ENCODE results near the gene C6orf120.

DNA sequence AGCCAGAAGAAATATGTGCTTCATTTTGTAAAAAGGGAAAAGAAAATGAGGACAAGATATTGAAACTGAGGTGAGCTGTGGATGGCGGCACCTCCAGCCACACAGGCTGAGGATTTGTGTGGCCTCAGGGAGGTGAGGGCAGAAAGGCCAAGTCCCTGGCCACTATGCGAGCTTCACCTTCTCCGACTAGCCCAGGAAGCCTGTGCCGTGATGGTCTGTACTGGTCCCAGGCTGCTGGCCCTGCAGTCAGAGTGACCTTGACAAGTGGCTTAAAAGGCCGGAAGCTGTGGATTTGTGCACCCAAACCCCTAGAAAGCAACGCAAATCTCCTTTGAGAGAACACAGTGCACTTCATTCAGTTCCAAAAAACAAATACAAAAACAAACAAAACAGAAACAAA lies 48.2 kb upstream of the C6orf120 start:
- TF ChIP-seq EZH2 (IDR thresholded peaks at IDR 0.05; ENCODE audit: borderline replicate concordance, low read length), result no peak
- TF ChIP-seq, protein P1, sequence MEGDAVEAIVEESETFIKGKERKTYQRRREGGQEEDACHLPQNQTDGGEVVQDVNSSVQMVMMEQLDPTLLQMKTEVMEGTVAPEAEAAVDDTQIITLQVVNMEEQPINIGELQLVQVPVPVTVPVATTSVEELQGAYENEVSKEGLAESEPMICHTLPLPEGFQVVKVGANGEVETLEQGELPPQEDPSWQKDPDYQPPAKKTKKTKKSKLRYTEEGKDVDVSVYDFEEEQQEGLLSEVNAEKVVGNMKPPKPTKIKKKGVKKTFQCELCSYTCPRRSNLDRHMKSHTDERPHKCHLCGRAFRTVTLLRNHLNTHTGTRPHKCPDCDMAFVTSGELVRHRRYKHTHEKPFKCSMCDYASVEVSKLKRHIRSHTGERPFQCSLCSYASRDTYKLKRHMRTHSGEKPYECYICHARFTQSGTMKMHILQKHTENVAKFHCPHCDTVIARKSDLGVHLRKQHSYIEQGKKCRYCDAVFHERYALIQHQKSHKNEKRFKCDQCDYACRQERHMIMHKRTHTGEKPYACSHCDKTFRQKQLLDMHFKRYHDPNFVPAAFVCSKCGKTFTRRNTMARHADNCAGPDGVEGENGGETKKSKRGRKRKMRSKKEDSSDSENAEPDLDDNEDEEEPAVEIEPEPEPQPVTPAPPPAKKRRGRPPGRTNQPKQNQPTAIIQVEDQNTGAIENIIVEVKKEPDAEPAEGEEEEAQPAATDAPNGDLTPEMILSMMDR (conservative IDR thresholded peaks at IDR 0.05 in 1 of 2, IDR thresholded peaks at IDR 0.05 in 1 of 2; ENCODE audit: extremely low read depth in 1 of 2, insufficient read depth in 1 of 2, low read depth in 1 of 2, low read length in 2 of 2), result no peak
